CD14-positive monocyte (primary cell): ENCODE data around the gene SPC25. TPM values are rescaled to one million over a fixed set of nuclear protein-coding genes. Genes with fewer than 3 reads are reported as not detected.

Experiments
- DNase-seq, 3 donors: peaks; one replicate each; pipeline ENCODE4 v3.0.0-alpha.2; 2011 to 2022
- H2AFZ ChIP-seq: 2 replicates; pipeline ENCODE4 v1.6.0; 2012; ENCODE audit warnings: mild to moderate bottlenecking, low read depth, low read length, inconsistent platforms; ENCODE audit not compliant: insufficient read depth, poor library complexity, severe bottlenecking
- H3K27ac ChIP-seq, 2 donors: 1 replicate in 1 of 2; 2 replicates in 1 of 2; pipeline ENCODE4 v1.5.1; 2012 to 2013; ENCODE audit warnings: low read length in 2 of 2, control low read depth in 1 of 2, inconsistent platforms in 1 of 2, low read depth in 1 of 2, mild to moderate bottlenecking in 1 of 2
- H3K27me3 ChIP-seq, 2 donors: one replicate each; pipeline versions ENCODE4 v1.6.0 to v1.6.1; 2011 to 2013; ENCODE audit warnings: low read length in 2 of 2; ENCODE audit not compliant: control insufficient read depth in 2 of 2, insufficient read depth in 2 of 2
- H3K36me3 ChIP-seq, 2 donors: replicated peaks in 1 of 2; 1 replicate in 1 of 2; 2 replicates in 1 of 2; pipeline versions ENCODE4 v1.5.1 to v1.6.1; 2012 to 2013; ENCODE audit warnings: low read length in 2 of 2, control low read depth in 1 of 2, inconsistent platforms in 1 of 2, mild to moderate bottlenecking in 1 of 2; ENCODE audit not compliant: insufficient read depth in 2 of 2, control insufficient read depth in 1 of 2
- H3K4me1 ChIP-seq, 2 donors: 1 replicate in 1 of 2; 2 replicates in 1 of 2; pipeline versions ENCODE4 v1.5.1 to v1.6.1; 2012 to 2013; ENCODE audit warnings: low read length in 2 of 2, control low read depth in 1 of 2, inconsistent platforms in 1 of 2, mild to moderate bottlenecking in 1 of 2, moderate library complexity in 1 of 2; ENCODE audit not compliant: insufficient read depth in 2 of 2, control insufficient read depth in 1 of 2
- H3K4me2 ChIP-seq: replicated peaks from 2 replicates; pipeline ENCODE3; 2012; ENCODE audit warnings: low read length, moderate library complexity, mild to moderate bottlenecking; ENCODE audit not compliant: poor library complexity, severe bottlenecking; ENCODE audit errors: extremely low read depth
- H3K4me3 ChIP-seq, 3 experiments: fragments of 200-600 bp in 1 of 3; sonication (generic) in 1 of 3; replicated peaks in 1 of 3; 1 replicate in 2 of 3; 2 replicates in 1 of 3; pipeline ENCODE4 v1.5.1; 2011 to 2013; ENCODE audit warnings: low read length in 3 of 3, mild to moderate bottlenecking in 3 of 3, control low read depth in 2 of 3, low read depth in 2 of 3, inconsistent platforms in 1 of 3, moderate library complexity in 1 of 3
- H3K79me2 ChIP-seq: 2 replicates; pipeline ENCODE4 v1.6.0; 2012; ENCODE audit warnings: mild to moderate bottlenecking, control low read depth, inconsistent platforms, low read length, moderate library complexity; ENCODE audit not compliant: insufficient read depth
- H3K9ac ChIP-seq: 2 replicates; pipeline ENCODE4 v1.6.0; 2017; ENCODE audit warnings: low read length, mild to moderate bottlenecking; ENCODE audit not compliant: insufficient read depth, poor library complexity, severe bottlenecking
- H3K9me3 ChIP-seq, 2 donors: replicated peaks in 1 of 2; 1 replicate in 1 of 2; 2 replicates in 1 of 2; pipeline versions ENCODE4 v1.5.1 to v1.6.1; 2012 to 2013; ENCODE audit warnings: low read length in 2 of 2, control low read depth in 1 of 2; ENCODE audit not compliant: control insufficient read depth in 1 of 2, insufficient read depth in 1 of 2
- H4K20me1 ChIP-seq: 2 replicates; pipeline ENCODE4 v1.6.0; 2012; ENCODE audit warnings: mild to moderate bottlenecking, low read length, control low read depth, moderate library complexity; ENCODE audit not compliant: insufficient read depth
- H3K27ac Mint-ChIP-seq, 7 donors: one replicate each; pipeline ENCODE4 v1.8.0; 2020; ENCODE audit warnings: mild to moderate bottlenecking in 7 of 7, mixed read lengths in 7 of 7, moderate library complexity in 6 of 7, inconsistent platforms in 2 of 7
- H3K27me3 Mint-ChIP-seq, 3 donors: one replicate each; pipeline ENCODE4 v1.8.0; 2021 to 2022; ENCODE audit warnings: low read depth in 3 of 3, mild to moderate bottlenecking in 3 of 3, mixed read lengths in 3 of 3, moderate library complexity in 3 of 3, inconsistent platforms in 1 of 3
- H3K36me3 Mint-ChIP-seq, 2 donors: one replicate each; pipeline ENCODE4 v1.8.0; 2020; ENCODE audit warnings: mixed read lengths in 2 of 2, inconsistent platforms in 1 of 2, mild to moderate bottlenecking in 1 of 2
- H3K4me1 Mint-ChIP-seq: one replicate; pipeline ENCODE4 v1.8.0; 2020; ENCODE audit warnings: mild to moderate bottlenecking, mixed read lengths
- H3K4me3 Mint-ChIP-seq, 2 donors: one replicate each; pipeline ENCODE4 v1.8.0; 2020; ENCODE audit warnings: mild to moderate bottlenecking in 2 of 2, mixed read lengths in 2 of 2, moderate library complexity in 1 of 2
- H3K9me3 Mint-ChIP-seq, 7 donors: one replicate each; pipeline ENCODE4 v1.8.0; 2020 to 2022; ENCODE audit warnings: mixed read lengths in 7 of 7, mild to moderate bottlenecking in 6 of 7, moderate library complexity in 6 of 7, inconsistent platforms in 2 of 7
- CTCF ChIP-seq: fragments of 200-600 bp; IDR thresholded peaks from one replicate; pipeline ENCODE4 v1.8.0; 2022; ENCODE audit warnings: antibody characterized with exemption, mild to moderate bottlenecking
- WGBS: methylation state at CpG from one replicate; pipeline ENCODE4 v1.1.5; 2013; ENCODE audit warnings: missing lambda C conversion rate; ENCODE audit not compliant: insufficient coverage; 5-methylcytosine and 5-hydroxymethylcytosine counted together
- intact Hi-C, 2 donors: fragments of 100-400 bp; cut with micrococcal nuclease; formaldehyde crosslinking; loops; one replicate each; pipeline versions ENCODE4 v1.15.0 to v1.15.1; 2023
- polyA plus RNA-seq, 3 donors: library from polyadenylated mRNA; depleted of rRNA in 1 of 3; unstranded in 2 of 3; stranded (reverse) in 1 of 3; fragments of 300-500 nt in 2 of 3; fragments of >200 nt in 1 of 3; fragmentation: Illumina TruSeq in 2 of 3; gene quantifications; 1 replicate in 2 of 3; 2 replicates in 1 of 3; pipeline ENCODE4 v1.2.3, GENCODE V29; 2012 to 2021

Gene SPC25
- polyA plus RNA-seq, 3 donors = not detected

GRCh38 chr2:168858146-168858545 is 32.1 kb downstream of the SPC25 start:
- no peaks in the 10 kb centered on the region for H3K4me1 ChIP-seq
- no peak overlapping the region for H3K27ac ChIP-seq
- H2AFZ ChIP-seq = no peak overlapping the region
- no peak overlapping the region for H3K4me3 Mint-ChIP-seq
- H3K36me3 ChIP-seq = peaks cover 0 to 39% of the 10 kb centered on the region in 2 donors
- H3K9ac ChIP-seq = no peak overlapping the region
- no peaks in the 10 kb centered on the region for H4K20me1 ChIP-seq
- no peak overlapping the region for H3K4me3 ChIP-seq
- DNase-seq = no peak
- TF ChIP-seq CTCF = no peak
- H3K9me3 Mint-ChIP-seq = peaks cover 0 to 1% (median 0%) of the 10 kb centered on the region in 7 donors
- H3K9me3 ChIP-seq = no peaks in the 10 kb centered on the region
- peaks cover 0 to 2% (median 0%) of the 10 kb centered on the region in 3 donors for H3K27me3 Mint-ChIP-seq
- H3K4me2 ChIP-seq = no peak overlapping the region
- H3K27me3 ChIP-seq = no peaks in the 10 kb centered on the region
- H3K36me3 Mint-ChIP-seq = peaks cover 44 to 58% of the 10 kb centered on the region in 2 donors
- intact Hi-C loops = no loop called here
- H3K27ac Mint-ChIP-seq = no peak overlapping the region
- H3K79me2 ChIP-seq = no peaks in the 10 kb centered on the region
- H3K4me1 Mint-ChIP-seq = no peaks in the 10 kb centered on the region
- WGBS = no CpG with 5 or more reads among the region's 2 CpGs

- H3K27me3 ChIP-seq = no peaks in the 10 kb centered on the region
- peaks cover 38 to 57% of the 10 kb centered on the region in 2 donors for H3K36me3 Mint-ChIP-seq
- H3K27ac ChIP-seq = no peak overlapping the region
- H3K4me2 ChIP-seq = no peak overlapping the region
- no peaks in the 10 kb centered on the region for H3K9me3 ChIP-seq
- H3K9ac ChIP-seq = no peak overlapping the region
- H3K36me3 ChIP-seq = peaks cover 4 to 21% of the 10 kb centered on the region in 2 donors
- H3K27ac Mint-ChIP-seq = no peak overlapping the region
- peaks cover 0 to 2% (median 0%) of the 10 kb centered on the region in 3 donors for H3K27me3 Mint-ChIP-seq
- TF ChIP-seq CTCF = no peak
- no peaks in the 10 kb centered on the region for H3K4me1 Mint-ChIP-seq
- H3K79me2 ChIP-seq = no peaks in the 10 kb centered on the region
- H4K20me1 ChIP-seq = no peaks in the 10 kb centered on the region
- DNase-seq = no peak
- no peak overlapping the region for H3K4me3 Mint-ChIP-seq
- intact Hi-C loops = no loop called here
- H2AFZ ChIP-seq = no peak overlapping the region
- H3K9me3 Mint-ChIP-seq = peaks cover 0 to 1% (median 0%) of the 10 kb centered on the region in 7 donors
- H3K4me1 ChIP-seq = no peaks in the 10 kb centered on the region
- 100% methylated on average over 1 of the region's 3 CpGs for WGBS
- no peak overlapping the region for H3K4me3 ChIP-seq
Observed at GRCh38 chr2:168855601-168856000, 34.6 kb downstream of the SPC25 start.
